NT2/D1 (cell line): Measurements from ENCODE around the gene PDCD11.

ENCODE experiments used
- SUZ12 ChIP-seq: IDR thresholded peaks from 2 replicates; pipeline ENCODE4 v1.6.1; 2011; ENCODE audit not compliant: insufficient read length, insufficient read depth; ENCODE audit errors: extremely low read depth
- YY1 ChIP-seq: IDR thresholded peaks from 2 replicates; pipeline ENCODE4 v1.6.1; 2011; ENCODE audit not compliant: insufficient read length, insufficient read depth
- ZNF274 ChIP-seq: IDR thresholded peaks from 2 replicates; pipeline ENCODE4 v1.6.1; 2011; ENCODE audit warnings: mild to moderate bottlenecking, low read depth, low read length

GRCh38 chr10:103429647-103430046 lies 33.2 kb downstream of the PDCD11 start:
- TF ChIP-seq YY1, result no peak
- no peak for TF ChIP-seq SUZ12
- TF ChIP-seq ZNF274, result no peak
